MG63 (cell line): ENCODE data around the gene ADAMTS15. TPM values are rescaled to one million over a fixed set of nuclear protein-coding genes. Genes with fewer than 3 reads are reported as not detected.

Experiments
- DNase-seq: peaks from one replicate; pipeline ENCODE4 v3.0.0-alpha.2; 2020
- H3K27me3 ChIP-seq: fragments of 250-450 bp; sonication (Bioruptor Pico); 2 replicates; pipeline ENCODE4 v1.5.1; 2020; ENCODE audit warnings: mild to moderate bottlenecking, moderate library complexity
- H3K36me3 ChIP-seq: fragments of 250-450 bp; sonication (Bioruptor Pico); 2 replicates; pipeline ENCODE4 v1.5.1; 2020; ENCODE audit warnings: mild to moderate bottlenecking, moderate library complexity
- H3K4me3 ChIP-seq: fragments of 250-450 bp; sonication (Bioruptor Pico); 2 replicates; pipeline ENCODE4 v1.5.1; 2020; ENCODE audit warnings: mild to moderate bottlenecking, moderate library complexity
- H3K9me3 ChIP-seq: fragments of 250-450 bp; sonication (Bioruptor Pico); 2 replicates; pipeline ENCODE4 v1.5.1; 2020; ENCODE audit warnings: mild to moderate bottlenecking, moderate library complexity
- total RNA-seq: library from RNA; depleted of rRNA; stranded (reverse); fragments of >200 nt; shearing (Covaris generic); gene quantifications from 2 replicates; pipeline ENCODE4 v1.2.3, GENCODE V29; 2014; ENCODE audit warnings: low replicate concordance; rRNA removed

The ADAMTS15 gene
- total RNA-seq, 1 experiment from 2014 or later: 1.2 TPM

- Histone ChIP-seq H3K36me3 (no peaks in the 10 kb centered on the region), H3K4me3 (no peak overlapping the region), H3K27me3 (no peaks in the 10 kb centered on the region), H3K9me3 (no peaks in the 10 kb centered on the region)
- no peak for DNase-seq
These were observed 75.8 kb downstream of the ADAMTS15 start for GRCh38 chr11:130524132-130524790.

- Histone ChIP-seq H3K9me3 (no peaks in the 10 kb centered on the region), H3K36me3 (no peaks in the 10 kb centered on the region), H3K4me3 (no peak overlapping the region), H3K27me3 (no peaks in the 10 kb centered on the region)
- DNase-seq: no peak
These were observed 76.9 kb downstream of the ADAMTS15 start for GRCh38 chr11:130525307-130525706.

Other genes starting within 250 kb of the ADAMTS15 start
- 17.8 and 18.5 TPM in 2 replicates for gene ZBTB44, start 133.7 kb upstream of the ADAMTS15 start, total RNA-seq
- 2.6 and 3.5 TPM in 2 replicates for gene ADAMTS8, start 20.0 kb upstream of the ADAMTS15 start, total RNA-seq